ENCODE measurements around the gene CAPZA2. TPM values are rescaled to one million over a fixed set of nuclear protein-coding genes. Genes with fewer than 3 reads are reported as not detected.
A peak's percentile ranks its signal among the peaks of the same experiment; 100 is the strongest.

Gene CAPZA2
- total and polyA plus RNA-seq, 9 of the 15 experiments (the other 6 are each of a cell fraction or from before 2014, with no cell fraction given) = 67.0 to 524 (median 176) TPM

DNA sequence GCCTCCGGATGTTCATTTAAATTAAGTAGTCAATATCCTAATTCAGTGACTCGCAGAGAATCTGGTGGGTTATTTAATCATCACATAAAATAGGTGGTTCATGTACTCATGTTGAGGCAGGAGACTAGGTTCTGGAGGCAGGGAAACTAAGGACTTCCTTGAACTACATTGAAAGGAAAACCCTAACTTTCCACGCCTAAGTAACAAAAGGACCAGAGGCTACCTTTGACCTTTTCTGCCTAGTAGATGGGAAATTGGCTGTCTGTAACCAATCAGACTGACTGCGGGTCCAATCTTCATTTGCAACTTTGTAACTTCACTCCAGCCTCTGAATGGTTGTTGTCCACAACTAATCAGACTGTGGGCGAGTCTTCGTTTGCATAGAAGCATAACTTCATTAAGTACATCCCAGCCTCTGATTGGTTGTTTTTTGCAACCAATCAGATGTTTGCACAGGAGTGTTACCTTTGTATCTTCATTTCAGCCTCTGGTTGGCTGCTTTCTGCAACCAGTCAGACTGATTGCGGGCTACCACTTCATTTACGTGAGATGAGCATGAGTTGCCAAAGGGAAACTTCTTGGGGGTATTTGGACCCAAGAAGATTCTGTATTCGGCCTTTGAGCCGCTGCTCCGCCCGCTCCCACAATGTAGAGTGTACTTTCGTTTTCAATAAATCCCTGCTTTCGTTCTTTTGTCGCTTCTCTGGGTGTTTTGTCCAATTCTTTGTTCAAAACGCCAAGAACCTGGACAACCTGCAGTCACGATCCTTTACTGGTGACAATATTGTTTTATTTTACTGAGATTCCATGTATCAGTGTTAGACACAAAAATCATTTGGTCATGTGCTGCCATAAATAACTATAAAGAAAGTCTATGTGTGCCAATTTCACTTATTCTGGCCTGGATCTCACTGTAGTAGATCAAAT lies 89.2 kb downstream of the CAPZA2 start (continued):
- no peak for TF ChIP-seq NKRF (IDR thresholded peaks at IDR 0.05; ENCODE audit: borderline replicate concordance)
- no peak for TF ChIP-seq ARID3B (CRISPR knock-in tag; IDR thresholded peaks at IDR 0.05; ENCODE audit: borderline replicate concordance)
- TF ChIP-seq MEF2D (tag; conservative IDR thresholded peaks at IDR 0.05; ENCODE audit: low read depth) = peak; percentile 52; the same call in 1 of the 2 replicates
- peak in 1 of 2 experiments; percentile 28; a peak in 1 of 4 replicates for TF ChIP-seq RCOR1 (IDR thresholded peaks at IDR 0.05; ENCODE audit: borderline replicate concordance in 1 of 2, low read depth in 2 of 2, low read length in 2 of 2)
- TF ChIP-seq EZH2 (IDR thresholded peaks at IDR 0.05; ENCODE audit: borderline replicate concordance, low read depth, low read length) = no peak
- TF ChIP-seq HDAC8 (tag; IDR thresholded peaks at IDR 0.05) = no peak
- peak; percentile 3; the same call in 1 of the 2 replicates for TF ChIP-seq STAT5A (IDR thresholded peaks at IDR 0.05; ENCODE audit: borderline replicate concordance, low read length)
- TF ChIP-seq HMBOX1 (IDR thresholded peaks at IDR 0.05) = peak; percentile 81
- 0 out of 2 replicates have a peak, but pooled peaks have one; percentile 17 for TF ChIP-seq ETV5 (CRISPR knock-in tag; IDR thresholded peaks at IDR 0.05; ENCODE audit: low read depth)
- 0 out of 4 replicates have a peak, but pooled peaks of 1 of the 2 experiments have one; percentile 5 for TF ChIP-seq RAD21 (CRISPR knock-in tag; conservative IDR thresholded peaks at IDR 0.05 in 1 of 2, IDR thresholded peaks at IDR 0.05 in 1 of 2)
- TF ChIP-seq POLR2H (tag; IDR thresholded peaks at IDR 0.05; ENCODE audit: low read depth) = peak; percentile 64; the same call in 1 of the 2 replicates
- TF ChIP-seq SUPT5H (IDR thresholded peaks at IDR 0.05) = peak; percentile 78
- no peak; the same call in 1 of the 2 replicates for TF ChIP-seq ZNF134 (CRISPR knock-in tag; conservative IDR thresholded peaks at IDR 0.05)
- TF ChIP-seq ZNF12 (CRISPR knock-in tag; IDR thresholded peaks at IDR 0.05) = peak; percentile 84; the same call in 1 of the 2 replicates
- peak in 1 of 2 experiments; percentile 25; a peak in 1 of 4 replicates for TF ChIP-seq CSDE1 (IDR thresholded peaks at IDR 0.05)
- TF ChIP-seq, protein P1, sequence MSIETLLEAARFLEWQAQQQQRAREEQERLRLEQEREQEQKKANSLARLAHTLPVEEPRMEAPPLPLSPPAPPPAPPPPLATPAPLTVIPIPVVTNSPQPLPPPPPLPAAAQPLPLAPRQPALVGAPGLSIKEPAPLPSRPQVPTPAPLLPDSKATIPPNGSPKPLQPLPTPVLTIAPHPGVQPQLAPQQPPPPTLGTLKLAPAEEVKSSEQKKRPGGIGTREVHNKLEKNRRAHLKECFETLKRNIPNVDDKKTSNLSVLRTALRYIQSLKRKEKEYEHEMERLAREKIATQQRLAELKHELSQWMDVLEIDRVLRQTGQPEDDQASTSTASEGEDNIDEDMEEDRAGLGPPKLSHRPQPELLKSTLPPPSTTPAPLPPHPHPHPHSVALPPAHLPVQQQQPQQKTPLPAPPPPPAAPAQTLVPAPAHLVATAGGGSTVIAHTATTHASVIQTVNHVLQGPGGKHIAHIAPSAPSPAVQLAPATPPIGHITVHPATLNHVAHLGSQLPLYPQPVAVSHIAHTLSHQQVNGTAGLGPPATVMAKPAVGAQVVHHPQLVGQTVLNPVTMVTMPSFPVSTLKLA (conservative IDR thresholded peaks at IDR 0.05) = peak; percentile 9 to 24; a peak in 1 of 4 replicates

Data from K562 (cell line).